HG03045 (cell line): ENCODE results near the gene SCN9A.
A peak's percentile ranks its signal among the peaks of the same experiment; 100 is the strongest.
"Not testable (repeated sequence)": the region's sequence is repeated elsewhere in the genome, so short reads cannot be mapped to it uniquely, and the experiment has no call there.

ENCODE experiments used
- ATAC-seq: cut with Tn5 transposase; IDR thresholded peaks from one replicate; pipeline ENCODE4 v1.9.1; 2021; ENCODE audit warnings: mild to moderate bottlenecking, moderate library complexity; ENCODE audit not compliant: unreplicated experiment

The SCN9A gene

DNA sequence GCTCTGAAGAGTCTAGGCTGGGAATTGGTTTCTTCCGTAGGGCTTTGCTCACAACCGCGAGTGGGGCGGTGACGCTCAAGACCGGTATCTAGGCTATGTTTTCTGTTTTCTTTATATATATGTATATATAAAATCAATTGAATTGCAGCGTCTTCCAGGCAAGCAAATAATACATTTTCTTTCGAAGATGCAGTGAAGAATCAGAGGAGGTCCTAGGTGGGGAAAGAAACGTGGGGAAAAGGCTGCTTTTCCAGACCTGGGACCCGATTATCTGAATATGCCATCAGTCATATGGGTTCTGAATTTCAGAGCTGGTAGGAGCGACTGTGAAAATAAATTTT lies 714 bp upstream of the SCN9A start:
- ATAC-seq = no peak

DNA sequence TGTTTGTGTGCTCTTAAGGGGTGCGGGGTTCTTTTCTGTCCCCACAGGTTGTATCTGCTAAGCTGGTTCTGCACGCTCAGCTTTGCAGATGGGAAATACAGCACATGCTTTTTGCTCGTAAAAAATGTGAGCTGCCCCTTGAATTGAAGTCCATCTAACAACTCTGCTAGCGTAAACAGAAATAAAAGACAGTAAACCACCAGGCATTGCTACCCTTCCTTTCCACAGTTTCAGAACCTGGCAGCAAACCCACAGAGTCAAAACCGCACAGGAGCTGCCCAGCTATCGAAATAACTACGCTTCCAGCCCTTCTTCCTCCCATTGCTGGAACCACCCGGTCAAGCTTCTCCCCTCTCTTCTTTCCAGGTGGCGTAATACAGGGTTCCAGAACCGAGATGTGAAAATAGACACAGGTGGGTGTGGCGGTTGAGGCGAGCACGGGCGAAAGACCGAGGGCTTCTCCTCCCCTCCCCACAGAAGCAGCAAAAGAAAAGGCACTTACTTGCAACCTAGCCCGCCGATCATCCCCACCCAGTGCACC lies 479 bp downstream of the SCN9A start:
- ATAC-seq = peak; percentile 39

GRCh38 chr2:166373951-166374350 lies 1.8 kb downstream of the SCN9A start:
- ATAC-seq = no peak

- ATAC-seq = no peak
These were observed 2.2 kb downstream of the SCN9A start for GRCh38 chr2:166373539-166373938.

- ATAC-seq = no peak
These were observed 2.6 kb downstream of the SCN9A start for GRCh38 chr2:166373105-166373504.

- ATAC-seq = no peak
These were observed 3.7 kb downstream of the SCN9A start for GRCh38 chr2:166372046-166372445.

DNA sequence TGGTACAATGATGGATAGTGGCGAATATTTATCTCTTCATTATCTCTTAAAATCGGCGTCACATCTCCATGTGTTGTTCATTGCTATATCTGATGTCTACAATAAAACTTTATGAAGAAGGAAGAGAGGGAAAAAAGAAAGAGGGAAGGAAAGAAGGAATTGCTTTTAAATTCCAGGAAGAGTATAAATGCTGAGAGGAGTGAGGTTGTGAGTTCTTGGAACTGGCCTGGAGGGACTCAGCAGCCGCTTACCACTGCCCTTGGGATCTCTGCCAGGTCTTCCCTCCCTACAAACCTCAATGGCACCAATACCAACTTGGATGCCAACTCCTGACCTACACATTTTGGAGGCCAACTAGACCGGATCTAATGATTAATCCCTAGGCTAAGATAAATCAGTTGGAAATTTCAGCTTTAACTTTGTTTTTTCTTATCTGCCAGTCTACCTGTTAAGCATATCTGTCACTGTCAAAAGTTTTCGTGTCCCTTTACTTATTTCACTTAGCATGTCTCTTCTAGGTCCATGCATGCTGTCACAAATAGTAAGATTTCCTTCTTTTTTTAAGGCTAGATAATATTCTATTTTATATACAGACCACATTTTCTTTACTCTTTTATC lies 9.8 kb downstream of the SCN9A start:
- ATAC-seq = no peak

DNA sequence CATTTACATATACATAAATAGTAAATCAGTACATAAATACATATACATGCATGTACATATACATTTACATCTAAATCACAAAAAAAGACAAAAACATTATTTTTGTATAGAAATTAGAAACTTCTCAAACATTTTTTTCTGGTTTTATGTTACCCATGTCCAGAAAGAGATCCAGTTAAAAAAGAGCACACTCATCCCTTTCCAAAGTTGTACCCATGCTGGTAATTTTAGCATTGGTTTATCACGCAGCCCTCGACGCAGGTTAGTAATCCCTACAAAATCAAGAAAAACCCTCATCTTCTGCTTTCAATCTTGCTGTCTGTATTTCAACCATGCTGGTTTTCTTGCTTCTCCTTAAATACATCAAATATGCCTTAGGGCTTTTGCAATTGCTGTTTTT lies 10.5 kb downstream of the SCN9A start:
- no peak for ATAC-seq

DNA sequence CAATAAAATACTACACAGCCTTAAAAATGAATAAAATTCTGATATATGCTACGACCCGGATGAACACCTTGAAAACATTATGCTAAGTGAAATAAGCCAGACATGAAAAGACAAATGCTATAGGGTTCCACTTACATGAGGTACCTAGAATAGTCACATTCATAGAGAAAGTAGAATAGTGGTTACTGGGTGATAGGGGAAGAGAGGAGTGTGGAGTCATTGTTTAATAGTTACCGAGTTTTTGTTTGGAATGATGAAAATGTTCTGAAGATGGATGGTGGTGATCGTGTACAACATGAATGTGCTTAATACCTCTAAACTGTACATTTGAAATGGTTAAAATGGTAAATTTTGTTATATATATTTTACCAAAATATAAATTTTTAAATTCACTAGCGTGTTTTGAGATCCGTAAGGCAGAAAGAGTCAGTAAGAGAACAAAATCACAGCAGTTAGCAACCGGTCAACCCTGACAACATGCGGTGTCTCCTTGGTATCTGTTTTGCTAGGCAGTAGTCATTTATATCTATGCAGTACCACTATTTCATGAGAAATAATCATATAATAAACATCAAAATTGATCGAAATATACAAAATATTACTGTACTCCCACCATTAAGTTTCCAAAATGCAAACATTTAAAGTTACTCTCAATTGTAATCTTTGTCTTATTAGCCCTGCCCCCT lies 11.1 kb downstream of the SCN9A start:
- no peak for ATAC-seq

GRCh38 chr2:166361351-166362153 lies 14.2 kb downstream of the SCN9A start:
- no peak for ATAC-seq

- ATAC-seq = no peak
These were observed 14.8 kb downstream of the SCN9A start for GRCh38 chr2:166360906-166361305.

GRCh38 chr2:166360426-166360825 lies 15.3 kb downstream of the SCN9A start:
- ATAC-seq = no peak

GRCh38 chr2:166357950-166358321 lies 17.8 kb downstream of the SCN9A start:
- not testable (repeated sequence) for ATAC-seq

GRCh38 chr2:166357068-166357949 lies 18.4 kb downstream of the SCN9A start:
- ATAC-seq = no peak

GRCh38 chr2:166351319-166351718 lies 24.4 kb downstream of the SCN9A start:
- no peak for ATAC-seq

DNA sequence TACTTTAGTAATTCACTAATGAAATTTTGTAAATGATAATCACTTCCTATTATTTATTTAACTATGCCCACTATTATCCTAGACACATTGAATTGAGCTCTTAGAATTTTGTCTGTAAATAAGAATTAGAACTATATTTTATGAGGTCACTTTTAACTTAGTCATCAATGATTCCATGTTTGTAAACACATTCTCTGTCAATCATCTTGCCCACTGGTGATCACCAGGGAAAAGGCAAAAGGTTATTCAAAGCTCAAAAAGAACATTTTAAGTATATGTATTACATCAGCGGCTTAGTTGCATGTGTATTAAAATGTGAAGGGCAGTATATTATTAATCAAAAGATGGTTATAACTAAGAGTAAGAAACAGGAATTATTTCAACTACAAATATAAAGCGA lies 25.2 kb downstream of the SCN9A start:
- no peak for ATAC-seq

GRCh38 chr2:166344286-166345113 lies 31.2 kb downstream of the SCN9A start:
- ATAC-seq = no peak

DNA sequence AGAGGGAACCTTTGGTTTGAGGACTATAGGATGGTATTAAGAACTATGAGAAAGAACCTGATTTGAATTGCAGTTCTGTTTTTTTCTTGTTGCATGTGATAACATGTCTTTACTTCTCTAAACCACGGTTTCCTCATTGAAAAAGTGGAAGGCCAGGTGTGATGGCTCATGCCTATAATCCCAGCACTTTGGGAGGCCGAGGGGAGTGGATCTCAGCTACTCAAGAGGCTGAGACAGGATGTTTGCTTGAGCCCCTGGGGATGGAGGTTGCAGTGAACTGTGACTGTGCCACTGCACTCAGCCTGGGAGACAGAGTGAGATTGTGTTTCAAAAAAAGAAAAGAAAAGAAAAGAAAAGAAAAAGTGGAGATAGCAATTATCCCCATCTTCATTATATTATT lies 32.3 kb downstream of the SCN9A start:
- ATAC-seq = no peak

DNA sequence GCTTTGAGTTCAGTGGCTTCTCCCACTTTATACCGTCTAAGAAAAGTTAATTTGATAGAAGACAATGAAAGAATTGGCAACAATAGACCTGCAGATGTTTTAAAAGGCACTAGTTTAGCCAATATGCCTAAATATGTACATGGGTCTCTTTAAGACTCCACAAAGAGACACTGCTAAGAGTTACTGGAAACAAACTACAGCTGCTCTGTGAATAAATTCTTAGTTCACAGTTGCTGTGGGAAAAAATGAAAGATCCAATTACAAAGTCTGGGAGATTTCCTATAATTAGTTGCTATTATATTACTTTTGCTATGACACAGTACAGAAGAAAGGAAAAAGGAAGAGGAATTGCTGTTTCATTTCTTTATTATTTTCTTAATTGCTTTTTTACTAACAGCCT lies 34.3 kb downstream of the SCN9A start:
- no peak for ATAC-seq

- no peak for ATAC-seq
These were observed 36.9 kb downstream of the SCN9A start for GRCh38 chr2:166338831-166339339.
